COLO668 (cell line): ENCODE data around the gene PITPNB.

ENCODE experiments used
- DNase-seq: peaks from one replicate; lab custom pipeline; 2025; ENCODE audit not compliant: unreplicated experiment; lab: John Stamatoyannopoulos, UW

The PITPNB gene

GRCh38 chr22:27835446-27835845 is 83.6 kb downstream of the PITPNB start:
- DNase-seq: no peak

- DNase-seq: no peak
Measured at GRCh38 chr22:27834364-27835185, 84.5 kb downstream of the PITPNB start.

- no peak for DNase-seq
Measured at GRCh38 chr22:27833803-27834202, 85.3 kb downstream of the PITPNB start.

GRCh38 chr22:27832606-27833005 is 86.5 kb downstream of the PITPNB start:
- no peak for DNase-seq

GRCh38 chr22:27829620-27830019 is 89.4 kb downstream of the PITPNB start:
- no peak for DNase-seq

- DNase-seq: no peak
Measured at GRCh38 chr22:27827604-27828587, 91.2 kb downstream of the PITPNB start.

- peak; percentile 22 for DNase-seq
Measured at GRCh38 chr22:27825174-27825573, 93.9 kb downstream of the PITPNB start.

- no peak for DNase-seq
Measured at GRCh38 chr22:27823221-27823620, 95.8 kb downstream of the PITPNB start.

GRCh38 chr22:27820896-27821866 is 97.9 kb downstream of the PITPNB start:
- no peak for DNase-seq

- DNase-seq: no peak
Measured at GRCh38 chr22:27816552-27816951, 102.5 kb downstream of the PITPNB start.

- no peak for DNase-seq
Measured at GRCh38 chr22:27815826-27816530, 103.1 kb downstream of the PITPNB start.

- DNase-seq: no peak
Measured at GRCh38 chr22:27814993-27815392, 104.1 kb downstream of the PITPNB start.

GRCh38 chr22:27811778-27812177 is 107.3 kb downstream of the PITPNB start:
- no peak for DNase-seq

GRCh38 chr22:27810609-27811151 is 108.4 kb downstream of the PITPNB start:
- DNase-seq: peak; percentile 61

GRCh38 chr22:27809700-27810608 is 109.1 kb downstream of the PITPNB start:
- DNase-seq: no peak

GRCh38 chr22:27809226-27809603 is 109.8 kb downstream of the PITPNB start:
- DNase-seq: peak; percentile 23

GRCh38 chr22:27808451-27809225 is 110.4 kb downstream of the PITPNB start:
- no peak for DNase-seq

GRCh38 chr22:27805841-27806240 is 113.2 kb downstream of the PITPNB start:
- no peak for DNase-seq
